Ectodermal cell (in vitro differentiated cells): ENCODE results near the gene PYCARD.

ENCODE experiments used
- H3K27ac ChIP-seq: 2 replicates; pipeline ENCODE4 v1.7.0; 2013; ENCODE audit warnings: mild to moderate bottlenecking, low read depth, low read length; ENCODE audit not compliant: insufficient read depth, poor library complexity, severe bottlenecking
- H3K27me3 ChIP-seq: 2 replicates; pipeline ENCODE4 v1.7.0; 2013; ENCODE audit warnings: mild to moderate bottlenecking, low read length; ENCODE audit not compliant: insufficient read depth, control insufficient read depth, poor library complexity, severe bottlenecking
- H3K36me3 ChIP-seq: one replicate; pipeline ENCODE4 v1.7.0; 2013; ENCODE audit warnings: low read length; ENCODE audit not compliant: control insufficient read depth, insufficient read depth
- H3K4me1 ChIP-seq: one replicate; pipeline ENCODE4 v1.7.0; 2013; ENCODE audit warnings: low read length; ENCODE audit not compliant: control insufficient read depth, insufficient read depth
- H3K4me3 ChIP-seq: 2 replicates; pipeline ENCODE4 v1.7.0; 2013; ENCODE audit warnings: low read depth, low read length, control low read depth; ENCODE audit not compliant: insufficient read depth
- H3K9me3 ChIP-seq: 2 replicates; pipeline ENCODE4 v1.7.0; 2013; ENCODE audit warnings: mild to moderate bottlenecking, low read length, moderate library complexity; ENCODE audit not compliant: control insufficient read depth
- WGBS, 2 experiments: methylation state at CpG; one replicate each; pipeline ENCODE4 v1.1.7; 2013; ENCODE audit warnings: missing lambda C conversion rate in 2 of 2; 5-methylcytosine and 5-hydroxymethylcytosine counted together

PYCARD gene

DNA sequence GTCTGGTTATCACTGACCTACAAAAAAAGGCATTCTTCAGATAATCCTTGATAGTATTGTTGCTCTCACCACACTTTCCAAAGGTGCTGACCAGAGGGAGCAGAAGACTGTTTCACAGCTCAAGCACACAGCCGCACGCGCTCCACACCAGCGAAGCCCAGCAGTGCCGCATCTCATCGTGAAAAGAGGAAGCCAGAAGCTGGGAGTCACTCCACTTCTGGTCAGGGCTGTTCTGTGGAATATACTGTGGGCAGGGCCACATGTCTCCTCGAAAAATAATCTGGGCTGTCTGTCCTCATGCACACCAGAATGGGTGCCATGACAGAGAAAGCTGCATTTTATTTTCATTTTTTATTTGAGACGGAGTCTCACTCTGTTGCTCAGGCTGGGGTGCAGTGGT lies 45.4 kb downstream of the PYCARD start:
- 85 to 87% methylated on average over 8 of the region's 8 CpGs for WGBS, 2 experiments
- no peaks in the 10 kb centered on the region for H3K36me3 ChIP-seq

More for the DNA sequence above, 45.4 kb downstream of the PYCARD start:
- Histone ChIP-seq H3K27me3 (no peaks in the 10 kb centered on the region), H3K27ac (no peak overlapping the region), H3K9me3 (no peaks in the 10 kb centered on the region), H3K4me1 (no peaks in the 10 kb centered on the region), H3K4me3 (no peak overlapping the region)
